Activated CD8-positive, alpha-beta memory T cell treated with anti-CD3 and anti-CD28 coated beads, Interleukin-2, amount 50 U/mL, for 4 hours (primary cell): Measurements from ENCODE around the gene MAB21L4.

Experiments used
- DNase-seq: peaks from one replicate; pipeline ENCODE4 v3.0.0-alpha.2; 2020

Gene MAB21L4

GRCh38 chr2:240876035-240876474 lies 19.9 kb downstream of the MAB21L4 start:
- no peak for DNase-seq

DNA sequence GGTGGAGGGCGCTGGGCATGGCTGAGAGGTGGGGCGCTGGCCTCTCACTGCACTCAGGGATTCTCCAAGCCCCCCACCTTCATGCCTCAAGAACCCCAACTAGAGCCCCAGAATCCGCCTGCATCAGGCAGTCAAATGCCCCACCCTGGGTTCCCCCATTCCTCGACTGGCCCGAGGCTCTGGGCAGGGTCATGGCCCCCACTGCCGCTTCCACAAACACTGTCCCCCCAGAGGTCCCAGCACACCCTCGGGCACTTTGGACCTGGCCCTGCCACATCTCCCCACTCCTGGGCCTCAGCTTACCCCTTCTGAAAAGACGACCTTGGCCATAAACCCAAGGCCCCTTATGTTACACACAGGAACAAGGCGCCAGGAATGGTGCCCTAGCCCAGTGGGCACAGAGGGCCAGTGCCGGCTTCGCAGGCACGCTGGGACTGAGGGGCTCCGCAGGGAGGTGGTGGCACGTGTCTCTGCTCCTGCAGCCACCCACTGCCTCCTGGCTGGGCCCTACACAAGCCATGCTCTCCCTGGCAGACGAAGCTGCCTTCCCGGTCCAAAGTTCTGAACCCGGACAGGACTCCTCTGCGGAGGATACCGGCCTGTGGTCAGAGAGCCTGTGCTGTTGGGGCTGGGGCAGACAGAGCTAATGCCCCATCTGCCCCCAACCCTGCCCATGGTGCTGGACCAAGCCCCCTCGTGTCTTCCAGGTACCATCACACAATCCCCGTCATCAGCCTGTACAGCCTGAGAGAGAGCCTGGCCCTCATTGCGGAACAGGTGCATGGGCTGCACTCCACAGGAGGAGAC lies 20.5 kb downstream of the MAB21L4 start:
- no peak for DNase-seq

- DNase-seq = no peak
Observed at GRCh38 chr2:240874715-240875227, 21.2 kb downstream of the MAB21L4 start.

- no peak for DNase-seq
Observed at GRCh38 chr2:240873805-240874714, 21.9 kb downstream of the MAB21L4 start.

- no peak for DNase-seq
Observed at GRCh38 chr2:240873098-240873788, 22.7 kb downstream of the MAB21L4 start.

DNA sequence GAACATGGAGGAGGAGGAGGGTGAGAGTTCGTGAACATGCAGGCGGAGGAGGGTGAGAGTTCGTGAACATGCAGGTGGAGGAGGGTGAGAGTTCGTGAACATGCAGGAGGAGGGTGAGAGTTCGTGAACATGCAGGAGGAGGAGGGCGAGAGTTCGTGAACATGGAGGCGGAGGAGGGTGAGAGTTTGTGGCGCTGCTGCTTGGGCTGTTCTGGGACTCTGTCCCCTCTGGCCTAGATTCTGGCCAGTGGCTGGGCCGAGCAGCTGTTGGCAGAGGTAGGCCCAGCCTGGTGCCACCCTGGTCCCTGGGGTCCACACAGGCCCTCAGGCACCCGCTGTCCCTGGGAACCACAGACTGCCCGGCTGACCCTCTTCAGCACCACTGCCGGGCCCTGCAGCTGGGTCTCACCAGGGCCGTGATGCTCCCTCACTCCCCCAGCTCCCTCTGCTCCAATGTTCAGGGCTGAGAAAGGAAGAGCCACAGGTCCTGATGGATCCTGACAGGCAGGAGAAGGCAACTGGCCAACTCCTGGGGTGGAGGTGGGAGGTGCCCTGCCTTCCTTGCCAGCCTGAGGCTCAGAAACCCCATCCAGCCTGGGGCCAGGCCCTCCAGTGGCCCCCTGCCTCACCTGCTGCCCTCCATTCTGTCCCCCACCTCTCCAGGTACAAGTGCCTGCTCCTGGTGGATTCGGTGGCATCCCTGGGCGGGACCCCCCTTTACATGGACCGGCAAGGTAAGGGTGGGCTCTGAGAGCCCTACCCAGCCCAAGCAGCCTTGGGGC lies 23.4 kb downstream of the MAB21L4 start:
- no peak for DNase-seq

DNA sequence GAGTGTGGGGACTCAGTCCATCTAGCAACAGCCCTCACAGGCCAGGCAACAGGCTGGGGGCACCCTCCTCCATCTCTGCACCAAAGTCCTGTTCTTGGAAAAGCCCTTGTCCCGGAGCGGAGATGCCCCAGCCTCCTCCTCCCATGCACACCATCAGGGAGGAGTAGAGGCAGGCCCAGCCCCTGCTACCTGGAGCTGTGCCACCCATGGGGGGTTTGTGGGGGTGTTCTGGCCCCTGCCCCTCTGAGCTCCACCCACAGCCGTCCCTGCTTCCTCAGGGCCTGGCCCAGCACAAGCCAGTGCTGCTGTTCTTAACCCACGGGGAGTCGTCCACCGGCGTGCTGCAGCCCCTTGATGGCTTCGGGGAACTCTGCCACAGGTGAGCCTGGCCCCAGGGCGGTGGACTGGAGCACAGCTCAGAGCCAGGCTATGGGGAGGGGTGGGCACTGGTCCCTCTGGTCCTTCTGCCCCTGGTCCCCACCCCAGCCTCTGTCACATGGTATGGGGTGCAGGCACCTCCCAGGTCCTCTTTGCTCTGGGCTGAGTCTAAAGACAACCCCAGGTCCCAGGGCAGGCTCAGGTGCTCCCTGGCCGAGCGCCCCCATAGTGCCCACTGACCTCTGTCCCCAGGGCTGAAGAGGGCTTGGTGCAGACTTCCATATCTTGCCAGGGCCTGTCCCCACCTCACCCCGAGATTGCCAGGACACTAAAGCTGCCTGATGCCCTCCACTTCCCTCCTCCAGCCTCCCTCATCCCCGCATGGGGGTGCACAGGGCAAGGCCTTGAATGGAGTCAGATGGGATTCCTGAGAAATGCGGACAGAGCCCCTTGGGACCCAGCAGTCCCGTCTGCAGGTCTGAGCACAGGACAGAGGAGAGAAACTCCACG lies 24.6 kb downstream of the MAB21L4 start:
- DNase-seq = no peak

DNA sequence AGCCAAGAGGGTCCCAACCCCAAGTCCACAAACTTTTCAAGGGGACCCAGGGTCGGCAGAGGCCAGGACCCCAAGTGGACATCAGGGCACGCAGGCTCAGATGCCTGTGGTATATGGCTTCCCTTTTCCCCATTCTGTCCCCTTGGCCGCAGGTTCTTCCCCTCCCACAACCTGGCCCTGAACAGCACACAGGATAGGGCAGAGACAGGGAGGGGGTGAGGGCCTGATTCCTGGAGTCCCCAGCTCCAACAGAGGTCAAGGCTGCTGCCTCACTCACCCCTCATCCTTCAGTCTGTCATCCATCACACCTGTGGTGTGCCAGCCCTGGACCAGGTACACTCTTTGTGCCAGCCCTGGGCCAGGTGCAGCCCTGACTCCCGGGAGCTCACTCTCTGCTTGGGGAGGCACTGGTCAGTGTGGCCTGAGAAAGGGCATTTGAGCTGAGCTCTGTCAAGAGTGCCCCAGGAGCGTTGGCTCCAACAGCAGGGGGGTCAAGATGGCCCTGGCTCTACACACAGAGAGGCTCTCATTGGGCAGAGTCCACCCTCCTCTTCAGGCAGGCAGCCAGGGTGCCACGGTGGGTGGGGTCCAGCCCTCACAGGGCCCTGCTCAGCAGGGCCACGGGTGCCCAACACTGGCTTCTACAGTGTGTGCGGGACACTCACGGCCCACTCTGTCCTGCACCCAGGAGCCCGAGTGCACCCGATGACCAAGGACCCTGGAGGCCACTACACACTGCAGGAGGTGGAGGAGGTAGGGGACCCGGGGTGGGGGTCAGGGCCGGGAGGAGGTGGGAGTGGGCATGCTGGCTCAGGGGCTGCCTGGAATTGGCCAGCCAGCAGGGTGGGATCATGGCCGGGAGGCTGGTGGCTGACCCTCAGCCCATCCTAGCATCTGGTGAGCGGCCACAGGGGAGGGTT lies 25.7 kb downstream of the MAB21L4 start:
- no peak for DNase-seq

DNA sequence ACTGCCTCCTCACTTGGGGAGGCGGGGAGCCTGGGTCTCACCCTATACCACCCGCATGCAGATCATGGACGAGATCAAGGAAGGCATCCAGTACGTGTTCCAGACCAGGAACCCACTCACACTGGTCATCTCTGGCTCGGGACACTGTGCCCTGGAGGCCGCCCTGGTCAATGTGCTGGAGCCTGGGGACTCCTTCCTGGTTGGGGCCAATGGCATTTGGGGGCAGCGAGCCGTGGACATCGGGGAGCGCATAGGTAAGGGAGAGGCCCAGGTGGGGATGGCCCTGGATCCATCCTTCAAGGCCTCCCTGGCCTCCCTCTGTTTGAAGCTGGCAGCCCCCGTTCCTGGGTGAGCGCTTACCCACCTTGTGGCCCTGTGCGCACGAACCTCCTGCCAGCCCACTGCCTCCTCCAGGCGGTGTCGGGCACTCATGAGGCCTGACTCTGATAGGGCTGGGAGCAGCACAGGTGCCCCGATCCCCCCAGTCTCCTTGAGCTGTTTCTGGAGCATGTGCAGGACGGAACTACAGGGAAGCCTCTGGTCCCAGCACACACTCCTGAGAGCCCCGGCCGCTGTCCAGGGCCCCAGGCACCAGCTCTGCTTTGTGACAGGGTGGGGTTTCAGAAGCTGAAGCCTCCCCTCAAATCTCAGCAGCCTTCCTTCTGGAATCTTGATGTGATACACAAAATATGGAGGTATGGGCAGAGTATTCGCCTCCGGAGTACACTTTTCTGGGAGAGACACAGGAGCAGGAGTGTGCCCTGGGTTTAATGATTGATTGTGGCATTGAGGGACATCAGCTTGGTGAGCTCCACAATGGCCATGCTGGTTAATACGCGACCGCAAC lies 26.6 kb downstream of the MAB21L4 start:
- DNase-seq = no peak

- no peak for DNase-seq
Observed at GRCh38 chr2:240868286-240869108, 27.5 kb downstream of the MAB21L4 start, which contains the start of gene AGXT. AGXT (plus strand) TSS chr2:240868824; CDS start chr2:240868866, 42 bp downstream.

- no peak for DNase-seq
Observed at GRCh38 chr2:240865391-240865790, 30.6 kb downstream of the MAB21L4 start.

GRCh38 chr2:240864475-240864874 lies 31.5 kb downstream of the MAB21L4 start:
- DNase-seq = no peak

DNA sequence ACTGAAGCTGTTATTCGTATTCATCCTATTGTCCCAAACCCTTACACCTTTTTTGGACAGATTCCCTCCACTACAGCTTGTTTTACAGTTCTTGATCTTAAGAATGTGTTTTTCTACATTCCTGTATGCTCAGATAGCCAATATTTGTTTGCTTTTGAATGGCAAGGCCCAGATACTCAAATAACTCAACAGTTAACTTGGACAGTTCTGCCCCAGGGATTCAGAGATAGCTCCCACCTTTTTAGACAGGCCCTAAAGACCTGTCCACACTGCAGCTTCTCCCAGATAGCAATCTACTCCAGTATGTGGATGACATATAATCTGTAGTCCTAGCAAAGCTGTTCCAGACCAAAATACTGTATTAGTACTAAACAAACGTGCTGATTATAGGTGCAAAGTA lies 34.4 kb downstream of the MAB21L4 start:
- no peak for DNase-seq

GRCh38 chr2:240858871-240859270 lies 37.1 kb downstream of the MAB21L4 start:
- DNase-seq = no peak

- no peak for DNase-seq
Observed at GRCh38 chr2:240858321-240858720, 37.6 kb downstream of the MAB21L4 start.

- no peak for DNase-seq
Observed at GRCh38 chr2:240857039-240858008, 38.6 kb downstream of the MAB21L4 start.
